ENCODE data around the gene DSCAM. TPM values are rescaled to one million over a fixed set of nuclear protein-coding genes. Genes with fewer than 3 reads are reported as not detected.

DSCAM gene
- total RNA-seq, 1 experiment from 2014 or later, result not detected

GRCh38 chr21:40194185-40194980 is 652.6 kb downstream of the DSCAM start:
- Histone ChIP-seq H3K4me3 (replicated peaks in 1 of 2; ENCODE audit: low read depth in 1 of 2, low read length in 2 of 2) (no peak overlapping the region), H3K36me3 (ENCODE audit: control insufficient read depth in 1 of 2, insufficient read depth in 2 of 2, low read length in 2 of 2) (no peaks in the 10 kb centered on the region), H3K27ac (ENCODE audit: low read depth, low read length) (no peak overlapping the region), H3K4me1 (ENCODE audit: control insufficient read depth in 1 of 2, insufficient read depth in 2 of 2, low read length in 2 of 2) (no peaks in the 10 kb centered on the region), H2AFZ (ENCODE audit: low read depth, low read length, poor library complexity, severe bottlenecking) (no peak overlapping the region), H4K20me1 (ENCODE audit: insufficient read depth) (no peaks in the 10 kb centered on the region), H3K9me2 (ENCODE audit: insufficient read depth) (no peaks in the 10 kb centered on the region), H3K4me2 (ENCODE audit: low read length) (no peak overlapping the region), H3K27me3 (ENCODE audit: insufficient read depth, low read length) (no peaks in the 10 kb centered on the region), H3K9ac (ENCODE audit: low read length) (no peak overlapping the region), H3K9me3 (ENCODE audit: control insufficient read depth in 1 of 2, insufficient read depth in 1 of 2, low read depth in 1 of 2, low read length in 2 of 2) (peaks cover 17 to 28% of the 10 kb centered on the region in 2 experiments; a peak in 2 of 4 replicates), H3K79me2 (ENCODE audit: insufficient read depth, low read length) (no peaks in the 10 kb centered on the region)
- no peak for DNase-seq (ENCODE audit: low read depth, low spot score)
- intact Hi-C loops (cut with micrococcal nuclease), result no loop called here
- no peak for TF ChIP-seq YY1 (IDR thresholded peaks at IDR 0.05; ENCODE audit: extremely low read depth, insufficient replicate concordance, low read depth, low read length)
- no peak for TF ChIP-seq REST (IDR thresholded peaks at IDR 0.05; ENCODE audit: low read depth)
- no peak for TF ChIP-seq ZNF274 (IDR thresholded peaks at IDR 0.05; ENCODE audit: low read depth, low read length)
- TF ChIP-seq RAD21 (IDR thresholded peaks at IDR 0.05; ENCODE audit: low read depth), result no peak
- TF ChIP-seq EZH2phosphoT487 (IDR thresholded peaks at IDR 0.05; ENCODE audit: borderline replicate concordance), result no peak
- TF ChIP-seq SIN3A (IDR thresholded peaks at IDR 0.05; ENCODE audit: low read depth), result no peak
- no peak for TF ChIP-seq CEBPB (IDR thresholded peaks at IDR 0.05; ENCODE audit: low read depth)
- TF ChIP-seq EZH2 (IDR thresholded peaks at IDR 0.05), result no peak
- TF ChIP-seq ZFX (IDR thresholded peaks at IDR 0.05), result no peak
- TF ChIP-seq ATF3 (IDR thresholded peaks at IDR 0.05), result no peak
- no peak for TF ChIP-seq JUND (IDR thresholded peaks at IDR 0.05)
- TF ChIP-seq POLR2AphosphoS5 (IDR thresholded peaks at IDR 0.05; ENCODE audit: low read depth, low read length), result no peak
- TF ChIP-seq ELF1 (IDR thresholded peaks at IDR 0.05; ENCODE audit: borderline replicate concordance, low read depth), result no peak
- TF ChIP-seq SRF (IDR thresholded peaks at IDR 0.05; ENCODE audit: low read depth), result no peak
- TF ChIP-seq, protein P1, sequence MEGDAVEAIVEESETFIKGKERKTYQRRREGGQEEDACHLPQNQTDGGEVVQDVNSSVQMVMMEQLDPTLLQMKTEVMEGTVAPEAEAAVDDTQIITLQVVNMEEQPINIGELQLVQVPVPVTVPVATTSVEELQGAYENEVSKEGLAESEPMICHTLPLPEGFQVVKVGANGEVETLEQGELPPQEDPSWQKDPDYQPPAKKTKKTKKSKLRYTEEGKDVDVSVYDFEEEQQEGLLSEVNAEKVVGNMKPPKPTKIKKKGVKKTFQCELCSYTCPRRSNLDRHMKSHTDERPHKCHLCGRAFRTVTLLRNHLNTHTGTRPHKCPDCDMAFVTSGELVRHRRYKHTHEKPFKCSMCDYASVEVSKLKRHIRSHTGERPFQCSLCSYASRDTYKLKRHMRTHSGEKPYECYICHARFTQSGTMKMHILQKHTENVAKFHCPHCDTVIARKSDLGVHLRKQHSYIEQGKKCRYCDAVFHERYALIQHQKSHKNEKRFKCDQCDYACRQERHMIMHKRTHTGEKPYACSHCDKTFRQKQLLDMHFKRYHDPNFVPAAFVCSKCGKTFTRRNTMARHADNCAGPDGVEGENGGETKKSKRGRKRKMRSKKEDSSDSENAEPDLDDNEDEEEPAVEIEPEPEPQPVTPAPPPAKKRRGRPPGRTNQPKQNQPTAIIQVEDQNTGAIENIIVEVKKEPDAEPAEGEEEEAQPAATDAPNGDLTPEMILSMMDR (IDR thresholded peaks at IDR 0.05 in 2 of 3, conservative IDR thresholded peaks at IDR 0.05 in 1 of 3; ENCODE audit: borderline replicate concordance in 1 of 3, insufficient read depth in 1 of 3, low read depth in 2 of 3, low read length in 2 of 3), result no peak
- TF ChIP-seq FOSL1 (IDR thresholded peaks at IDR 0.05; ENCODE audit: low read depth), result no peak
- TF ChIP-seq TCF7L2 (IDR thresholded peaks at IDR 0.05; ENCODE audit: borderline replicate concordance, extremely low read depth, insufficient read depth, insufficient read length), result no peak
- TF ChIP-seq, protein P2, sequence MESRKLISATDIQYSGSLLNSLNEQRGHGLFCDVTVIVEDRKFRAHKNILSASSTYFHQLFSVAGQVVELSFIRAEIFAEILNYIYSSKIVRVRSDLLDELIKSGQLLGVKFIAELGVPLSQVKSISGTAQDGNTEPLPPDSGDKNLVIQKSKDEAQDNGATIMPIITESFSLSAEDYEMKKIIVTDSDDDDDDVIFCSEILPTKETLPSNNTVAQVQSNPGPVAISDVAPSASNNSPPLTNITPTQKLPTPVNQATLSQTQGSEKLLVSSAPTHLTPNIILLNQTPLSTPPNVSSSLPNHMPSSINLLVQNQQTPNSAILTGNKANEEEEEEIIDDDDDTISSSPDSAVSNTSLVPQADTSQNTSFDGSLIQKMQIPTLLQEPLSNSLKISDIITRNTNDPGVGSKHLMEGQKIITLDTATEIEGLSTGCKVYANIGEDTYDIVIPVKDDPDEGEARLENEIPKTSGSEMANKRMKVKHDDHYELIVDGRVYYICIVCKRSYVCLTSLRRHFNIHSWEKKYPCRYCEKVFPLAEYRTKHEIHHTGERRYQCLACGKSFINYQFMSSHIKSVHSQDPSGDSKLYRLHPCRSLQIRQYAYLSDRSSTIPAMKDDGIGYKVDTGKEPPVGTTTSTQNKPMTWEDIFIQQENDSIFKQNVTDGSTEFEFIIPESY (IDR thresholded peaks at IDR 0.05; ENCODE audit: extremely low read depth, insufficient replicate concordance, low read length), result no peak
- no peak for TF ChIP-seq SP1 (IDR thresholded peaks at IDR 0.05; ENCODE audit: low read depth)
- TF ChIP-seq EGR1 (IDR thresholded peaks at IDR 0.05; ENCODE audit: low read depth), result no peak
- BruUV-seq (replicated peaks), result no TSS peak
- no peak for ATAC-seq
- ChIA-PET POLR2A (no interaction called here), RAD21 (ENCODE audit: low non-redundant PET in 1 of 2, low total read pairs in 2 of 2, uncharacterized antibody in 2 of 2, unreplicated experiment in 2 of 2) (no interaction called here), CTCF (no interaction called here)

Measured in HCT116 (cell line).